ENCODE data around the gene CACNG3. TPM values are rescaled to one million over a fixed set of nuclear protein-coding genes. Genes with fewer than 3 reads are reported as not detected.
"Not testable (repeated sequence)": the region's sequence is repeated elsewhere in the genome, so short reads cannot be mapped to it uniquely, and the experiment has no call there.

Gene CACNG3
- total RNA-seq, 1 donor from 2014 or later: not detected

DNA sequence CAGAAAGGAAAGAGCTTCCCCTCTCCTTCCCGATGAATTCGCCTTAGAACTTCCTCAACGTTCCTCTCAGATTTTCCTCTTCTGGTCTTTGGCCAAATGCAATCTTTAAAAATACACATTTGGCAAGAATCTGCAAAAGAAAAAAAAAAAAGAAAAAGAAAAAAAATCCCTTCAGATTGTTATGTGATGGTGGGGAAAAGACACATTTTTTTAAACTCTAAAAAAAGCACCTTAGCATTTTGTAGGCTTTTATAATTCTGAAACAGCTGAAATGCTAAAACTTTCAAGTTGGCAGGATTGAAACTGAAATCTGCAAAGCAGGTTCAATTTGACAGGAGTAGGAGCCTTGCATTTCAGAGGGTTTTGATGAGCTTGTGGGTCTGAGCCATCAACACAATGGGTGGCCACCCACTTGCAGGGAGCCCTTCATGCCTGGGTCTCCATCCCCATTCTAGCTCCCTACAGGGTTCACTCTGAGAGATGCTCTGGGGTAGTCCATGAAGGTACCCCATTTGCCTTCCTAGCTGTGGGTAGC lies 33.1 kb downstream of the CACNG3 start:
- no peak overlapping the region for H3K4me3 Mint-ChIP-seq

GRCh38 chr16:24291932-24292331 lies 35.8 kb downstream of the CACNG3 start:
- Mint-ChIP-seq H3K36me3 (no peaks in the 10 kb centered on the region), H3K9me3 (peaks cover 3% of the 10 kb centered on the region), H3K27ac (no peak overlapping the region), H3K27me3 (ENCODE audit: low read depth) (peaks cover 29% of the 10 kb centered on the region), H3K4me1 (no peaks in the 10 kb centered on the region), H3K4me3 (no peak overlapping the region)
- no peak for DNase-seq (ENCODE audit: low spot score in 2 of 2, unreplicated experiment in 2 of 2)
- no peak for TF ChIP-seq CTCF (IDR thresholded peaks at IDR 0.05; ENCODE audit: unreplicated experiment)

More for the DNA sequence above, 33.1 kb downstream of the CACNG3 start:
- peaks cover 3% of the 10 kb centered on the region for H3K9me3 Mint-ChIP-seq
- no peaks in the 10 kb centered on the region for H3K36me3 Mint-ChIP-seq
- H3K4me1 Mint-ChIP-seq: no peaks in the 10 kb centered on the region
- H3K27me3 Mint-ChIP-seq (ENCODE audit: low read depth): peaks cover 33% of the 10 kb centered on the region
- no peak for TF ChIP-seq CTCF (IDR thresholded peaks at IDR 0.05; ENCODE audit: unreplicated experiment)
- H3K27ac Mint-ChIP-seq: no peak overlapping the region
- DNase-seq (ENCODE audit: low spot score in 2 of 2, unreplicated experiment in 2 of 2): no peak

DNA sequence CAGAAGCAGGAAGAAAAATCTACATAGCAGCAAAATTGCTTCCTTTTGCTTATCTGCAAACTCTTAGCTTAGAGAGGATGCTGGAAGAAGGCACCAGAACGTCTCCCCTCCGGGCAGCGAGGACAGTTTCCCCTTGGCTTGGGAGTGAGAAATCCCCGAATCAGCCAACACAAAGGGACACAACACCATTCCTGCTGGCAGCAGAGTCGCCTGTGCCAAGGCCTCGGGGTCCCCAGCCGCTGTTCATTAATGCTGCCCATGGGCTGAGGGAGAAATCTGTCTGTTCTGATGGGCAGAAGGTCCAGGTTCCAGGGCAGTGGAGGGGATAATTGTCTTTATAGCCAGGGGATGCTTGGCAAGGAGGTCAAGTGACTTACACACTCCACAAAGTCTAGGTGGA lies 38.0 kb downstream of the CACNG3 start:
- Mint-ChIP-seq H3K36me3 (no peaks in the 10 kb centered on the region), H3K4me1 (no peaks in the 10 kb centered on the region), H3K27ac (no peak overlapping the region), H3K4me3 (no peak overlapping the region), H3K27me3 (ENCODE audit: low read depth) (peaks cover 33% of the 10 kb centered on the region), H3K9me3 (peaks cover 3% of the 10 kb centered on the region)
- no peak for DNase-seq (ENCODE audit: low spot score in 2 of 2, unreplicated experiment in 2 of 2)
- no peak for TF ChIP-seq CTCF (IDR thresholded peaks at IDR 0.05; ENCODE audit: unreplicated experiment)

DNA sequence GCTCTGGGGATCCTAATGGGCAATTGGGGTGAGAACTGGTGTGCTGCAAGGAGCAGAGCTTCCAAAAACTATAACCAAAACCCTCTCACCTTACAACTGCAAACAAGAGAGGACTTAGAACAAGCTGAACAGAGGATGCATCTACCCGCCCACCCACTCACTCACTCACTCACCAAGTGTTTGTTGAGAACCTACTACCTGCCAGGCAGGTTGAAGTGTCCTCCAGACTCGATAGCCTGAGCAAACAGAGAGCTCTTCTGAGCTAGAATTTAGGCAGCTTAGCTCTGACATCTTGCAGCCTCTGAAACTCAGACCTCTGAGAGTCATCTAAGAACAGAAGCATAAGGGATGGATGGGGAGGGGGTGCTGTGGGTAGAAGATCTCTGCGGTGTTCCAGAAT lies 41.2 kb downstream of the CACNG3 start:
- H3K4me1 Mint-ChIP-seq: no peaks in the 10 kb centered on the region
- H3K27ac Mint-ChIP-seq: no peak overlapping the region
- TF ChIP-seq CTCF (IDR thresholded peaks at IDR 0.05; ENCODE audit: unreplicated experiment): no peak
- H3K36me3 Mint-ChIP-seq: no peaks in the 10 kb centered on the region
- H3K4me3 Mint-ChIP-seq: no peak overlapping the region
- peaks cover 3% of the 10 kb centered on the region for H3K9me3 Mint-ChIP-seq
- no peak for DNase-seq (ENCODE audit: low spot score in 2 of 2, unreplicated experiment in 2 of 2)
- peaks cover 25% of the 10 kb centered on the region for H3K27me3 Mint-ChIP-seq (ENCODE audit: low read depth)

DNA sequence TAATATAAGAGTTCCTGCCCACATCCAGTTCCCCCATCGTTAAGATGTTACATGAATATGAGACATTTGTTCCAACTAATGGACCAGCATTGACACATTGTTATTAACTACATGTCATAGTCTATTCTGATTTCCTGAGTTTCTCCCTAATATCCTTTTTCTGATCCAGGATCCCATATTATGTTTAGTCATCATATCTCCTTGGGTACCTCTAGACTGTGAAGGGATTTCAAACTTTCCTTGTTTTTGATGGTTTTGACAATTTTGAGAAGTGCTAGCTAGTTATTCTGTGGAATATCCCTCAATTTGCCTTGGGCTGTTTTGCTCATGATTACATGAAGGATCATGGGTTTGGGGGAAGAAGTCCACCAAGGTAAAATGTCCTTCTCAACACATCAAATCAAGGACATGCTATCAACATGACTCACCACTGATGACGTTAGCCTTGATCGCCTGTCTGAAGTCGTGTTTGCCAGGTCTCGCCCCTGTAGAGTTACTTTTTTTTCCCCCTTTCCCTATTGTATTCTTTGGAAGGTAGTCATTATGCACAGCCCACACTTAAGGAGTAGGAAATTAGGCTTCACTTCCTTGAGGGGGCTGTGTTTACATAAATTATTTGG lies 42.5 kb downstream of the CACNG3 start:
- no peak overlapping the region for H3K4me3 Mint-ChIP-seq
- no peak for TF ChIP-seq CTCF (IDR thresholded peaks at IDR 0.05; ENCODE audit: unreplicated experiment)
- DNase-seq (ENCODE audit: low spot score in 2 of 2, unreplicated experiment in 2 of 2): no peak
- H3K27me3 Mint-ChIP-seq (ENCODE audit: low read depth): peaks cover 14% of the 10 kb centered on the region
- no peak overlapping the region for H3K27ac Mint-ChIP-seq
- H3K4me1 Mint-ChIP-seq: no peaks in the 10 kb centered on the region
- peaks cover 3% of the 10 kb centered on the region for H3K9me3 Mint-ChIP-seq
- H3K36me3 Mint-ChIP-seq: no peaks in the 10 kb centered on the region

- not testable (repeated sequence) for H3K36me3 Mint-ChIP-seq; H3K27me3 Mint-ChIP-seq (ENCODE audit: low read depth); H3K27ac Mint-ChIP-seq; H3K4me3 Mint-ChIP-seq; DNase-seq (ENCODE audit: low spot score in 2 of 2, unreplicated experiment in 2 of 2); H3K4me1 Mint-ChIP-seq; H3K9me3 Mint-ChIP-seq
Observed at GRCh38 chr16:24300750-24301149, 44.6 kb downstream of the CACNG3 start.
